Skeletal muscle tissue (tissue), 4 donors: ENCODE measurements around the gene AP2B1. TPM values are rescaled to one million over a fixed set of nuclear protein-coding genes. Genes with fewer than 3 reads are reported as not detected.

Experiments used
- H3K27ac ChIP-seq: one replicate; pipeline ENCODE4 v1.7.0; 2013; ENCODE audit warnings: mild to moderate bottlenecking, low read depth, low read length, inconsistent platforms
- H3K27me3 ChIP-seq, 3 donors: one replicate each; pipeline ENCODE4 v1.7.0; 2013; ENCODE audit warnings: low read length in 3 of 3; ENCODE audit not compliant: control insufficient read depth in 3 of 3, insufficient read depth in 3 of 3
- H3K36me3 ChIP-seq, 3 donors: one replicate each; pipeline ENCODE4 v1.7.0; 2013; ENCODE audit warnings: low read length in 3 of 3; ENCODE audit not compliant: control insufficient read depth in 3 of 3, insufficient read depth in 3 of 3
- H3K4me1 ChIP-seq, 3 donors: one replicate each; pipeline ENCODE4 v1.7.0; 2013; ENCODE audit warnings: low read length in 3 of 3, mild to moderate bottlenecking in 3 of 3; ENCODE audit not compliant: control insufficient read depth in 3 of 3, insufficient read depth in 3 of 3
- H3K4me3 ChIP-seq, 3 donors: one replicate each; pipeline ENCODE4 v1.7.0; 2013; ENCODE audit warnings: low read length in 3 of 3
- H3K9ac ChIP-seq, 3 donors: one replicate each; pipeline ENCODE4 v1.7.0; 2013; ENCODE audit warnings: low read length in 3 of 3, mild to moderate bottlenecking in 3 of 3, moderate library complexity in 2 of 3, low read depth in 1 of 3
- H3K9me3 ChIP-seq, 3 donors: one replicate each; pipeline ENCODE4 v1.7.0; 2013; ENCODE audit warnings: low read length in 3 of 3; ENCODE audit not compliant: control insufficient read depth in 3 of 3
- total RNA-seq: library from RNA; depleted of rRNA; stranded (reverse); fragments of >200 nt; gene quantifications from one replicate; pipeline ENCODE4 v1.2.3, GENCODE V29; 2014
- donor health status: Osteomylitis.

Gene AP2B1
- total RNA-seq, 1 donor from 2014 or later = 45.4 TPM

DNA sequence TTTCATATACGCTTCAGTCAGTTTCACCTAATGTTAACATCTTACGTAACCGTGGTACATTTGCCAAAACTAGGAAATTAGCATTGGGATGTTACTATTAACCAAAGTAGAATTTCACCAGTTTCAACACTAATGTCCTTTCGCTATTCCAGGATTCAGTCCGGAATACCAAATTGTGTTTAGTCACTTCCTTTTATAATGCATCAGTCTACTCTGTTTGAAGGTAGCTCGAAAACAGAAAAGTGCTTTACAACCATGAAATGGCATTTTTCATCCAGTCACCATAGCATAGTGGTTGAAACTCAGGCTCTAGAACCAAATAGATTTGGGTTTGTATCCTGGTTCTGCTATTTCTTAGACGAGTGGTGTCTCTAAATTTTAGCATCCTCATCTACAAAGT is 29.4 kb downstream of the AP2B1 start:
- no peaks in the 10 kb centered on the region for H3K27me3 ChIP-seq
- H3K36me3 ChIP-seq = peaks cover 0 to 9% (median 2%) of the 10 kb centered on the region in 3 donors
- H3K4me1 ChIP-seq = peaks cover 18 to 25% (median 20%) of the 10 kb centered on the region in 3 donors
- peak overlapping the region; percentile 88 for H3K27ac ChIP-seq
- peak overlapping the region in 2 of 3 donors; percentile 34 to 57 for H3K9ac ChIP-seq
- H3K9me3 ChIP-seq = no peaks in the 10 kb centered on the region
- H3K4me3 ChIP-seq = peak overlapping the region in 2 of 3 donors; percentile 4 to 21

DNA sequence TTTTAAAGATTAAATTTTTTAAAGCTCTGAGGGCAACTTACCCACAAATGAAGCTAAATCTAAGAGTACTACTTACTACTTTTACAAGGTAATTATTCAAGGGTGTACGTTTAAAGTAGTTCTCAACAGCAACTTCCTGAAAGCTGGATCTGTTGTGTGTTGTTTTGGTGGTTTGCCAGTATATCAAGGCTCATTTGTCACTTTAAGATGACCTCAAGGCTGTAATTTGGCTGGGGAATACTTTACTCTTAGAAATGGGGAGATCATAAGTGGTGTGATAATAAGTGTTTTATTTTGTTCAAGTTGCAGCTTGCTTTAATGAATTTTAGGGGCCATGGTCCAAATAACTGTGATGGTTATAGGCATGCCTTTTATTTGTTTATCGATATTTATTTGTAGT is 30.4 kb downstream of the AP2B1 start:
- Histone ChIP-seq H3K4me3 (peak overlapping the region in 1 of 3 donors; percentile 9), H3K9ac (peak overlapping the region in 2 of 3 donors; percentile 41 to 51), H3K27me3 (no peaks in the 10 kb centered on the region), H3K27ac (peak overlapping the region; percentile 42), H3K4me1 (peaks cover 18 to 25% (median 20%) of the 10 kb centered on the region in 3 donors), H3K36me3 (peaks cover 0 to 4% (median 0%) of the 10 kb centered on the region in 3 donors), H3K9me3 (no peaks in the 10 kb centered on the region)

DNA sequence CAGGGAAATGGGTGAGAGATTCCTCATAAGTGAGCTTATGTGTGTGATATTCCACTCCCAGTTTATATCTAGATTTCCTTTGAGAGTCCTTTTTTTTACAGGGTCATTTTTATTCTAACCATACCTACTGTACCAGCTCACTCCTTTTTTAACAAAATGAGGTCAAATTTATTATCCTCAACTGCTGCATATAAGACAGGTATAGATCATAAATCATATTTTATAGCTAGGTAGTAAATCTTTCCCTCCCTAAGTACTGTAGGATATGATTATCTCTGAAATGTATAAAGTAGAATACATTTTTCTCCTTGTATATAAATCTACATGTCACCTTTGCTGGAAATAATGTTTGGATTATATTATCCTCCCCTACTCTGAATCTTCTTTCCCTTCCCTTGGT is 31.5 kb downstream of the AP2B1 start:
- Histone ChIP-seq H3K27ac (peak overlapping the region; percentile 42), H3K4me1 (peaks cover 18 to 25% (median 20%) of the 10 kb centered on the region in 3 donors), H3K36me3 (peaks cover 0 to under 1% (median 0%) of the 10 kb centered on the region in 3 donors)

DNA sequence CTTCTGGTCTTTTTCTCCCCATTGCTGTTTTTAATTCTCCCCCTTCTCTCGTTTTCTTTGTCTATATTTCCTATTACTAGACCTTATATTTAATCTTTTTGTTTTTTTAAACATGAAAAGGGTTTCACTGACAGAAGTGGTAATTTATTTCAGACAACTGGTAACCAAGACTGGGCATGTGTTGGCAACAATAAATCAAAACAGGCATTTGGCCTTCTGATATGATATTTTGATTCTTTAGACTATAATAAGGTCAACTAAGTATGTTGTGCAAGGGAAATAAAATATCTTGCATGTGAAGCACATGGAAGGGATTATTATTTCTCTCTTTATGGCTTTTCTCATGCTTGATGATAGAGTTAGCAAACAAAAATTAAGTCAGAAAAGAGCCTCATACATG is 34.6 kb downstream of the AP2B1 start:
- H3K4me3 ChIP-seq = no peak overlapping the region
- peak overlapping the region in 2 of 3 donors; percentile 2 to 28 for H3K9ac ChIP-seq
- peaks cover 9 to 16% (median 9%) of the 10 kb centered on the region in 3 donors for H3K4me1 ChIP-seq
- no peaks in the 10 kb centered on the region for H3K27me3 ChIP-seq
- peak overlapping the region; percentile 65 for H3K27ac ChIP-seq
- H3K36me3 ChIP-seq = peaks cover 4 to 20% (median 11%) of the 10 kb centered on the region in 3 donors
- no peaks in the 10 kb centered on the region for H3K9me3 ChIP-seq

More for the DNA sequence above, 31.5 kb downstream of the AP2B1 start:
- H3K9me3 ChIP-seq = no peaks in the 10 kb centered on the region
- no peaks in the 10 kb centered on the region for H3K27me3 ChIP-seq
- H3K9ac ChIP-seq = no peak overlapping the region
- peak overlapping the region in 1 of 3 donors; percentile 26 for H3K4me3 ChIP-seq

DNA sequence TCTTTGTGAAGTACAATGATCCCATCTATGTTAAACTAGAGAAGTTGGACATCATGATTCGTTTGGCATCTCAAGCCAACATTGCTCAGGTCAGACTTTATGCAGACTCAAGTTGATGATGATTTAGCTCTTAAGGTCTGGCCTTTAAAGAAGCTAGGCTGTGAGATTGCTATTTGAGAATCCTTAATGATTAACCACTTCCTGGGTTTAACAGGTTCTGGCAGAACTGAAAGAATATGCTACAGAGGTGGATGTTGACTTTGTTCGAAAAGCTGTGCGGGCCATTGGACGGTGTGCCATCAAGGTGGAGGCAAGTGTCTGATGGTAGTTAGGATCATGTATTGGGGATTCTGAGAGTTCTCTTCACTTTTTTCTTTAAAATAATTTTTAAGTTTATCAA is 40.3 kb downstream of the AP2B1 start:
- peaks cover 16 to 49% (median 45%) of the 10 kb centered on the region in 3 donors for H3K36me3 ChIP-seq
- no peak overlapping the region for H3K4me3 ChIP-seq
- no peaks in the 10 kb centered on the region for H3K9me3 ChIP-seq
- H3K9ac ChIP-seq = no peak overlapping the region
- no peaks in the 10 kb centered on the region for H3K27me3 ChIP-seq
- H3K4me1 ChIP-seq = no peaks in the 10 kb centered on the region
- no peak overlapping the region for H3K27ac ChIP-seq

DNA sequence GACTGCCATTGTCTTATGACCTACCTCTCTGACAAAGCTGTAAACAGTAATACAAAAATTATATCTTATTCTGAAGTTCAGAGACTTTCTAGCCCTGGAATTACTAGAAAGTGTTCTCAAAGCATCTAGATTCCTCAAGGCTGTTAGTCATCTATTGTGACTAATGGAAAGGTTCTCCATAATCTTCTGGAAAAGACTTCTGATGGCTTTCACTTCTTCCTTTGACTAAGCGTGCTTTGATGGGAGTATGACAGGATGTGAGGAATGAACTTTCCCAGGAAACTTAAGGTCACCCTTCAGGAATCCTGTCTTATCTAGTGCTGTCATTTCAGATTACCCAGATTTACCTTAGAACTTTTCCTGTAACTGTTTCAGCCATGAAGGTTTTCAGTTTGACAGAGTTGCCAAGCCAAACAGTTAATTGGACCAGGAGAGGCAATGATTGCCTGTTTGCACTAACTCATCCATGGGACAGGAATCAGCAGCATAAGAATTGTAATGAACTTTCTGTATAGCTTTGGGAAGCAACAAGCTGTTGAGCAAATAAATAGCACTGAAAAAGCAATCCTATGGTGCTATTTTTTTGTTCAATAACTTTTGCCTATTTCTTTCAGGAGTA is 43.5 kb downstream of the AP2B1 start:
- Histone ChIP-seq H3K36me3 (peaks cover 18 to 51% (median 41%) of the 10 kb centered on the region in 3 donors), H3K27me3 (no peaks in the 10 kb centered on the region), H3K4me3 (no peak overlapping the region), H3K4me1 (no peaks in the 10 kb centered on the region), H3K9ac (no peak overlapping the region), H3K9me3 (no peaks in the 10 kb centered on the region), H3K27ac (no peak overlapping the region)

DNA sequence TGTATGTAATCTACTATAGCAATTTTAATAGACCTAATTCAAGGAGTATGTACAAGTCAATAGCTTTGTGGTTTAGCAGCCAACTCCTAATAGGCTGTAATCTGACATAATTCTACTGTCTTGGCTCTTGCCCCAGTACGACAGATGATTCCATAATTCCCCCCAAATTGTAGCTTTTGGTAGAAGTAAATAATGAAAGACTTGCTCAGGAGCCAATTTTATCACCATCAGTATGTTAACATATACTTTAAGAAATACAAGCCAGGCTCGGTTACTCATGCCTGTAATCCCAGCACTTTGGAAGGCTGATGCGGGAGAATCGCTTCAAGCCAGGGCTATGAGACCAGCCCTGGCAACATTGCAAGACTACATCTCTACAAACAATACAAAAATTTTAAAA is 53.9 kb downstream of the AP2B1 start:
- Histone ChIP-seq H3K9me3 (no peaks in the 10 kb centered on the region), H3K9ac (no peak overlapping the region), H3K27ac (no peak overlapping the region), H3K4me3 (no peak overlapping the region), H3K27me3 (no peaks in the 10 kb centered on the region), H3K4me1 (no peaks in the 10 kb centered on the region), H3K36me3 (peaks cover 13 to 48% (median 43%) of the 10 kb centered on the region in 3 donors)

DNA sequence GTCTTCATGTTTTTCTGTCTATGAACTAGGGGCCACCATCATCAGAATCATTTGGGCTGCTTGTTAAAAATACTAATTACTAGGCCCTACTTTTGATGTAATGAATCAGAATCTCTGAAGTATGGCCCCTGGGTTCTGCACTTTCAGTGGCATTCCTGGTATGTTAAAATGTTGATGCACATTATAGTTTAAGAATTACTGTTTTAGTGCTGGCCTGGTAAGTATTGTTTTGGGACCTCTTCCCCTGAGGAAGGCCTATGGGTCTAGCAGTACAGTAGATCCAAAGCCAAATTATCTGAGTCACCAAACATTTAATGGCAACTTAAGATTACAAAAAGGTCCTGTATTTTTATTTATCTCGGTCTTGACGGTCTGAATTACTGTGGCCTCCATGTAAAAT is 58.8 kb downstream of the AP2B1 start:
- no peaks in the 10 kb centered on the region for H3K4me1 ChIP-seq
- no peak overlapping the region for H3K4me3 ChIP-seq
- H3K9ac ChIP-seq = no peak overlapping the region
- peaks cover 6 to 33% (median 20%) of the 10 kb centered on the region in 3 donors for H3K36me3 ChIP-seq
- H3K9me3 ChIP-seq = no peaks in the 10 kb centered on the region
- H3K27me3 ChIP-seq = no peaks in the 10 kb centered on the region
- H3K27ac ChIP-seq = no peak overlapping the region

DNA sequence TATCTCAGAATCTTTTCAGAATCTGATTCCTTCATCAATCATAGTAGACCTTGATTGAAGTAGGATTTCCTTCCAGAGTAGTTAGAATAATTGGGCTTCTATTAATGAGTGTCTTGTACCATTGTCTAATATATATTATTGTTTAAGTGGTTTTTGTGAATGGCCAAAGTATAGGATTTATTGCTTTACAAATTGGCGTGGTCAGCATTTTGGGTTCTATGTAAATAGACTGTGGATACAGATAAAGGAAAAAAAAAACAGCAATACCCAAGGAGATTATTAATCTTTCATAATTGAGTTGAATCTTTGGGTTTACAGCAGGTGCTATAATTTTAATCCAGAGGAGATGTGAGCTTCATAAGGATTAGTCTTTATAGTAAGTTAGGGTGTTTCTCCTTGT is 64.3 kb downstream of the AP2B1 start:
- Histone ChIP-seq H3K9me3 (no peaks in the 10 kb centered on the region), H3K9ac (no peak overlapping the region), H3K27me3 (no peaks in the 10 kb centered on the region), H3K36me3 (peaks cover 0 to 17% (median 10%) of the 10 kb centered on the region in 3 donors), H3K27ac (no peak overlapping the region), H3K4me1 (peaks cover 0 to 6% (median 0%) of the 10 kb centered on the region in 3 donors), H3K4me3 (no peak overlapping the region)

DNA sequence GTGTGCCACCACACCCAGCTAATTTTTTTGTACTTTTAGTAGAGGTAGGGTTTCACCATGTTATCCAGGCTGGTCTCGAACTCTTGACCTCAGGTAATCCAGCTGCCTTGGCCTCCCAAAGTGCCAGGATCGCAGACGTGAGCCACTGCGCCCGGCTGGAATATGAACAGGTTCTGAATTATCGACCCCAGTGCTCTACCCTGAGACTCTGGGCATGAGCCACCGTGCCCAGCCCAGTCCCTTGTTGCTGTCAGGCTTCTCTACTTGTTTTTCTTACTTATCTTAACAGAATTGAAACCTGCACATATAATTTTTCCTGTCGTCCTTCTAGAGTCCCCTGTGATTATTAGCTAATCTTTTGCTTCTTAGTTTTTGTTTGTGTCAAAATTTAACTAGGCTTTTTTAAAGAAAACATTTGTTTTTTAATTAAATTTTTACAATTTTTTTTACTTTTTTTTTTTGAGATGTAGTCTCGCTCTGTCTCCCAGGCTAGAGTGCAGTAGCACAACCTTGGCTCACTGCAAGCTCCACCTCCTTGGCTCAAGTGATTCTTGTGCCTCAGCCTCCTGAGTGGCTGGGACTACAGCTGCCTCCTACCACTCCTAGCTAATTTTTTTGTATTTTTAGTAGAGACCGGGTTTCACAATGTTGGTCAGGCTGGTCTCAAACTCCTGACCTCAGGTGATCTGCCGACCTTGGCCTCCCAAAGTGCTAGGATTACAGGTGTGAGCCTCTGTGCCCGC is 66.7 kb downstream of the AP2B1 start:
- H3K36me3 ChIP-seq = peaks cover 0 to 25% (median 15%) of the 10 kb centered on the region in 3 donors
- H3K27ac ChIP-seq = no peak overlapping the region
- H3K9ac ChIP-seq = no peak overlapping the region

More for the DNA sequence above, 66.7 kb downstream of the AP2B1 start:
- Histone ChIP-seq H3K27me3 (no peaks in the 10 kb centered on the region), H3K4me1 (peaks cover 0 to 13% (median 0%) of the 10 kb centered on the region in 3 donors), H3K9me3 (no peaks in the 10 kb centered on the region), H3K4me3 (no peak overlapping the region)
